Endothelial cell of umbilical vein (primary cell): ENCODE results near the gene PLCH1. TPM values are rescaled to one million over a fixed set of nuclear protein-coding genes. Genes with fewer than 3 reads are reported as not detected.

ENCODE experiments used
- BruUV-seq: library from RNA; stranded (reverse); fragments of 400-500 nt; replicated peaks from 2 replicates; lab custom pipeline; 2021; lab: Mats Ljungman, UMichigan
- CTCF ChIA-PET: fragments of 300-600, 350-600 bp; sonication (Branson Sonifier 250); formaldehyde crosslinking; loops from one replicate; lab custom pipeline; 2021; ENCODE audit warnings: antibody characterized with exemption, inconsistent platforms; lab: Charles Lee
- POLR2A ChIA-PET: fragments of 300-600, 350-600 bp; sonication (Branson Sonifier 250); formaldehyde crosslinking; loops from one replicate; lab custom pipeline; 2021; ENCODE audit warnings: antibody characterized with exemption, inconsistent platforms; lab: Charles Lee
- DNase-seq: peaks from one replicate; pipeline ENCODE4 v3.0.0-alpha.2; 2011; ENCODE audit warnings: low read depth, low spot score
- FAIRE-seq: peaks from 2 replicates; lab custom pipeline; 2011; peaks lifted over from hg19 to GRCh38; lab: Jason Lieb, UNC
- H2AFZ ChIP-seq: 2 replicates; pipeline ENCODE4 v1.6.0; 2012; ENCODE audit warnings: low read depth, low read length, control low read depth, inconsistent platforms
- H3K27ac ChIP-seq: 2 replicates; pipeline ENCODE4 v1.5.1; 2011; ENCODE audit warnings: low read depth, mild to moderate bottlenecking, control low read depth, low read length, moderate library complexity; ENCODE audit not compliant: insufficient read depth
- H3K27me3 ChIP-seq, 2 experiments: 2 replicates each; pipeline versions ENCODE4 v1.6.0 to v1.6.1; 2011; ENCODE audit warnings: low read length in 2 of 2, mixed read lengths in 1 of 2; ENCODE audit not compliant: control insufficient read depth in 2 of 2, insufficient read depth in 2 of 2
- H3K36me3 ChIP-seq, 2 experiments: 2 replicates in 1 of 2; 3 replicates in 1 of 2; pipeline ENCODE4 v1.5.1; 2011; ENCODE audit warnings: low read length in 2 of 2, mild to moderate bottlenecking in 1 of 2, moderate library complexity in 1 of 2; ENCODE audit not compliant: control insufficient read depth in 2 of 2, insufficient read depth in 2 of 2; ENCODE audit errors: extremely low read depth in 1 of 2
- H3K4me1 ChIP-seq: 3 replicates; pipeline ENCODE4 v1.5.1; 2011; ENCODE audit warnings: mild to moderate bottlenecking, low read length; ENCODE audit not compliant: control insufficient read depth, insufficient read depth; ENCODE audit errors: extremely low read depth
- H3K4me2 ChIP-seq: 2 replicates; pipeline ENCODE4 v1.6.1; 2011; ENCODE audit warnings: low read length, control low read depth, mixed read lengths; ENCODE audit not compliant: insufficient read depth
- H3K4me3 ChIP-seq, 3 experiments: fragments of 200-600 bp in 1 of 3; sonication (generic), shearing (Covaris generic) in 1 of 3; replicated peaks in 1 of 3; 2 replicates each; pipeline ENCODE4 v1.5.1; 2011 to 2016; ENCODE audit warnings: control low read depth in 3 of 3, low read length in 3 of 3, mild to moderate bottlenecking in 2 of 3, inconsistent platforms in 1 of 3, low read depth in 1 of 3, moderate library complexity in 1 of 3; ENCODE audit not compliant: insufficient read depth in 1 of 3
- H3K79me2 ChIP-seq: 2 replicates; pipeline ENCODE4 v1.6.0; 2012; ENCODE audit warnings: low read length, inconsistent platforms; ENCODE audit not compliant: control insufficient read depth, insufficient read depth
- H3K9ac ChIP-seq: replicated peaks from 2 replicates; pipeline ENCODE3; 2011; ENCODE audit warnings: low read length, control low read depth; ENCODE audit not compliant: insufficient read depth; ENCODE audit errors: extremely low read depth
- H3K9me1 ChIP-seq: replicated peaks from 3 replicates; pipeline ENCODE4 v1.6.0; 2011; ENCODE audit warnings: mild to moderate bottlenecking, low read length; ENCODE audit not compliant: control insufficient read depth, insufficient read depth; ENCODE audit errors: extremely low read depth
- H3K9me3 ChIP-seq: replicated peaks from 2 replicates; pipeline ENCODE4 v1.5.1; 2012; ENCODE audit warnings: low read length, inconsistent platforms; ENCODE audit not compliant: control insufficient read depth, insufficient read depth
- H4K20me1 ChIP-seq: replicated peaks from 2 replicates; pipeline ENCODE3; 2011; ENCODE audit warnings: mild to moderate bottlenecking, low read length; ENCODE audit not compliant: control insufficient read depth, insufficient read depth; ENCODE audit errors: extremely low read depth
- EZH2 ChIP-seq: IDR thresholded peaks from 2 replicates; pipeline ENCODE4 v1.6.1; 2012; ENCODE audit warnings: borderline replicate concordance, low read depth, mild to moderate bottlenecking, moderate library complexity, low read length, inconsistent platforms; ENCODE audit not compliant: severe bottlenecking
- FOS ChIP-seq: IDR thresholded peaks from 2 replicates; pipeline ENCODE4 v1.6.1; 2011; ENCODE audit warnings: mild to moderate bottlenecking, low read length, moderate library complexity, borderline replicate concordance; ENCODE audit not compliant: insufficient read depth
- GATA2 ChIP-seq: IDR thresholded peaks from 2 replicates; pipeline ENCODE4 v1.7.0; 2011; ENCODE audit warnings: low read depth, mild to moderate bottlenecking, moderate library complexity, mixed read lengths, low read length; ENCODE audit not compliant: insufficient read length, insufficient read depth
- JUN ChIP-seq: IDR thresholded peaks from 2 replicates; pipeline ENCODE4 v1.6.1; 2011; ENCODE audit warnings: borderline replicate concordance, low read depth; ENCODE audit not compliant: insufficient read length, insufficient read depth
- MYC ChIP-seq: IDR thresholded peaks from one replicate; pipeline ENCODE4 v1.6.1; 2011; ENCODE audit warnings: mild to moderate bottlenecking, low read depth, low read length
- POLR2A ChIP-seq: IDR thresholded peaks from 2 replicates; pipeline ENCODE4 v1.6.1; 2012; ENCODE audit warnings: low read depth, mild to moderate bottlenecking, control low read depth, low read length
- POLR2AphosphoS5 ChIP-seq: IDR thresholded peaks from 2 replicates; pipeline ENCODE4 v1.6.1; 2012; ENCODE audit warnings: low read depth, mild to moderate bottlenecking, control low read depth, low read length, moderate library complexity; ENCODE audit not compliant: insufficient read depth
- dilution Hi-C: fragments of 300-500 bp; cut with MboI; formaldehyde crosslinking; loops from one replicate; pipeline ENCODE4 v1.15.0; 2019; ENCODE audit warnings: low sequenced_read_pairs; ENCODE audit not compliant: extremely low pct_ligation_motif_present
- intact Hi-C: fragments of 100-400 bp; cut with micrococcal nuclease; formaldehyde crosslinking; loops from one replicate; pipeline ENCODE4 v1.10.0; 2022
- polyA plus RNA-seq, 4 experiments: library from polyadenylated mRNA; depleted of rRNA in 3 of 4; stranded (reverse) in 3 of 4; unstranded in 1 of 4; fragments of >200 nt; gene quantifications; 2 replicates each; pipeline versions ENCODE4 v1.2.1 to v1.2.3, GENCODE V29; 2011 to 2012; ENCODE audit warnings: missing spikeins in 1 of 4
- total RNA-seq: library from RNA; stranded (reverse); gene quantifications from 2 replicates; pipeline ENCODE4 v1.2.3, GENCODE V29; 2021
- TF ChIP-seq, protein P1 (sequence below), 2 donors: IDR thresholded peaks; 1 replicate in 1 of 2; 2 replicates in 1 of 2; pipeline ENCODE4 v1.5.1; 2011; ENCODE audit warnings: low read length in 2 of 2, mild to moderate bottlenecking in 2 of 2, moderate library complexity in 2 of 2, control low read depth in 1 of 2, inconsistent platforms in 1 of 2, low read depth in 1 of 2; ENCODE audit not compliant: insufficient read depth in 1 of 2; ENCODE audit errors: extremely low read depth in 1 of 2
- TF ChIP-seq, protein P2 (sequence below): IDR thresholded peaks from 2 replicates; pipeline ENCODE4 v1.6.1; 2011; ENCODE audit not compliant: insufficient read depth, insufficient read length

Gene PLCH1
- total and polyA plus RNA-seq, 2 donors (not counting 3 experiments of a cell fraction or from before 2014, with no cell fraction given), result 0.03 TPM; not detected in 1

DNA sequence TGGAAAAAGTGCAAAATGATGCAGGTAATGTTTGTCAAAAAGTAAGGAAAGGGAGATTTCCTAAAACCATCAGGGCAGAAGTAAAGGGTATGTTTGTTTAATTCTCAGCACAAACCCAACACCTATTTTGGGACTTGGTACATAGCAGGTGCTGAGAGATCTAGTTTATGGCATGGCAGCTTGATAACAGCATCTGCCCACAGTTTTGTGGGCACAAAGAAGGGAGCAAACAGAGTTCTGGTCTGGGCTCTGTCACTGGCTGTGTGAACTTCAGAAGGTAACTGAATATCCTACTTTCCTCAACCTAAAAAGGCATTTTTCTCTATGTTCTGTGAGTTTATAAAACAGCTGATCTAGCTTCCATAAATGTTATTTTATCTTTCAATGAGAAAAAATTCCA is 141.6 kb downstream of the PLCH1 start:
- H3K9me3 ChIP-seq, result no peaks in the 10 kb centered on the region
- no peaks in the 10 kb centered on the region for H3K27me3 ChIP-seq
- DNase-seq, result no peak
- no peak overlapping the region for H3K9ac ChIP-seq
- H3K4me1 ChIP-seq, result no peaks in the 10 kb centered on the region
- H3K9me1 ChIP-seq, result no peaks in the 10 kb centered on the region
- dilution Hi-C loops, result no loop called here
- no peaks in the 10 kb centered on the region for H3K79me2 ChIP-seq
- FAIRE-seq, result no peak
- intact Hi-C loops, result no loop called here
- no peak overlapping the region for H3K4me2 ChIP-seq
- no peak overlapping the region for H3K27ac ChIP-seq
- H3K36me3 ChIP-seq, result no peaks in the 10 kb centered on the region
- POLR2A ChIA-PET, result no interaction called here
- no peak overlapping the region for H3K4me3 ChIP-seq
- CTCF ChIA-PET, result no interaction called here
- H4K20me1 ChIP-seq, result no peaks in the 10 kb centered on the region
- TF ChIP-seq MYC (no peak), JUN (no peak), POLR2A (no peak), POLR2AphosphoS5 (no peak), EZH2 (no peak), GATA2 (no peak), FOS (no peak)
- TF ChIP-seq, protein P1, sequence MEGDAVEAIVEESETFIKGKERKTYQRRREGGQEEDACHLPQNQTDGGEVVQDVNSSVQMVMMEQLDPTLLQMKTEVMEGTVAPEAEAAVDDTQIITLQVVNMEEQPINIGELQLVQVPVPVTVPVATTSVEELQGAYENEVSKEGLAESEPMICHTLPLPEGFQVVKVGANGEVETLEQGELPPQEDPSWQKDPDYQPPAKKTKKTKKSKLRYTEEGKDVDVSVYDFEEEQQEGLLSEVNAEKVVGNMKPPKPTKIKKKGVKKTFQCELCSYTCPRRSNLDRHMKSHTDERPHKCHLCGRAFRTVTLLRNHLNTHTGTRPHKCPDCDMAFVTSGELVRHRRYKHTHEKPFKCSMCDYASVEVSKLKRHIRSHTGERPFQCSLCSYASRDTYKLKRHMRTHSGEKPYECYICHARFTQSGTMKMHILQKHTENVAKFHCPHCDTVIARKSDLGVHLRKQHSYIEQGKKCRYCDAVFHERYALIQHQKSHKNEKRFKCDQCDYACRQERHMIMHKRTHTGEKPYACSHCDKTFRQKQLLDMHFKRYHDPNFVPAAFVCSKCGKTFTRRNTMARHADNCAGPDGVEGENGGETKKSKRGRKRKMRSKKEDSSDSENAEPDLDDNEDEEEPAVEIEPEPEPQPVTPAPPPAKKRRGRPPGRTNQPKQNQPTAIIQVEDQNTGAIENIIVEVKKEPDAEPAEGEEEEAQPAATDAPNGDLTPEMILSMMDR (IDR thresholded peaks at IDR 0.05; ENCODE audit: extremely low read depth in 1 of 2, insufficient read depth in 1 of 2, low read depth in 1 of 2, low read length in 2 of 2), result no peak
- TF ChIP-seq, protein P2, sequence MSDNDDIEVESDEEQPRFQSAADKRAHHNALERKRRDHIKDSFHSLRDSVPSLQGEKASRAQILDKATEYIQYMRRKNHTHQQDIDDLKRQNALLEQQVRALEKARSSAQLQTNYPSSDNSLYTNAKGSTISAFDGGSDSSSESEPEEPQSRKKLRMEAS, result no peak
- BruUV-seq, result no TSS peak
- H2AFZ ChIP-seq, result no peak overlapping the region
